GM10248 (cell line): ENCODE measurements around the gene CRBN.

Experiments
- CTCF ChIA-PET: fragments of 300-600 bp; sonication (Branson Sonifier 250); formaldehyde crosslinking; extraction: SDS; loops from one replicate; lab custom pipeline; 2021; ENCODE audit warnings: antibody characterized with exemption; lab: Yijun Ruan, JAX
- POLR2A ChIA-PET: fragments of 350-650 bp; sonication (Branson Sonifier 250); formaldehyde crosslinking; extraction: SDS; loops from one replicate; lab custom pipeline; 2020; ENCODE audit warnings: antibody characterized with exemption; lab: Yijun Ruan, JAX
- DNase-seq: peaks from one replicate; pipeline ENCODE4 v3.0.0; 2012; ENCODE audit errors: extremely low spot score
- TF ChIP-seq, protein P1 (sequence below): IDR thresholded peaks from 2 replicates; pipeline ENCODE4 v1.5.1; 2012; ENCODE audit warnings: mild to moderate bottlenecking, low read depth; ENCODE audit errors: extremely low read depth, missing control alignments, control extremely low read depth

Gene CRBN

DNA sequence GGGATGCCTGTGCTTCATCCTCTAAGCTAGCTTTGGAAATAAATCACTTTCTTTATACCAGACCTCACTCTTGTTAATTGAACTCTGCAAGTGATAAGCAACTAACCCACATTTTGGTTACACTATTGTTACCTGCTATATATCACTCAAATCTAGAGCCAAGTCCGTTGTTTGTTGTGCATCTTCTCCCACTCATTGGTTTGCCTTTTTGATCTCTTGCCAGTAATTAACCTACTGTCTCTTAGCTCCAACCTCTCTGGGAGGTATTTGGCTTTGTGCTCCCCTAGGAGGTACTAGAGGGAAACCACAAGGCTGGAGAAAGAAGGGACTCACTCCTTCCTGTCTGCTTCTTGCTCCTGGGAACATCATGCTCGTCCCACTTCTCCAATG is 12.8 kb upstream of the CRBN start:
- ChIA-PET CTCF (interaction anchor here (1.2 to 4.4 kb wide), 3 partner anchors 9 to 1098 kb away, joined by 3 to 28 read pairs (median 7); no protein-coding TSS in a partner anchor), POLR2A (no interaction called here)
- TF ChIP-seq, protein P1, sequence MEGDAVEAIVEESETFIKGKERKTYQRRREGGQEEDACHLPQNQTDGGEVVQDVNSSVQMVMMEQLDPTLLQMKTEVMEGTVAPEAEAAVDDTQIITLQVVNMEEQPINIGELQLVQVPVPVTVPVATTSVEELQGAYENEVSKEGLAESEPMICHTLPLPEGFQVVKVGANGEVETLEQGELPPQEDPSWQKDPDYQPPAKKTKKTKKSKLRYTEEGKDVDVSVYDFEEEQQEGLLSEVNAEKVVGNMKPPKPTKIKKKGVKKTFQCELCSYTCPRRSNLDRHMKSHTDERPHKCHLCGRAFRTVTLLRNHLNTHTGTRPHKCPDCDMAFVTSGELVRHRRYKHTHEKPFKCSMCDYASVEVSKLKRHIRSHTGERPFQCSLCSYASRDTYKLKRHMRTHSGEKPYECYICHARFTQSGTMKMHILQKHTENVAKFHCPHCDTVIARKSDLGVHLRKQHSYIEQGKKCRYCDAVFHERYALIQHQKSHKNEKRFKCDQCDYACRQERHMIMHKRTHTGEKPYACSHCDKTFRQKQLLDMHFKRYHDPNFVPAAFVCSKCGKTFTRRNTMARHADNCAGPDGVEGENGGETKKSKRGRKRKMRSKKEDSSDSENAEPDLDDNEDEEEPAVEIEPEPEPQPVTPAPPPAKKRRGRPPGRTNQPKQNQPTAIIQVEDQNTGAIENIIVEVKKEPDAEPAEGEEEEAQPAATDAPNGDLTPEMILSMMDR: no peak
- DNase-seq: no peak

DNA sequence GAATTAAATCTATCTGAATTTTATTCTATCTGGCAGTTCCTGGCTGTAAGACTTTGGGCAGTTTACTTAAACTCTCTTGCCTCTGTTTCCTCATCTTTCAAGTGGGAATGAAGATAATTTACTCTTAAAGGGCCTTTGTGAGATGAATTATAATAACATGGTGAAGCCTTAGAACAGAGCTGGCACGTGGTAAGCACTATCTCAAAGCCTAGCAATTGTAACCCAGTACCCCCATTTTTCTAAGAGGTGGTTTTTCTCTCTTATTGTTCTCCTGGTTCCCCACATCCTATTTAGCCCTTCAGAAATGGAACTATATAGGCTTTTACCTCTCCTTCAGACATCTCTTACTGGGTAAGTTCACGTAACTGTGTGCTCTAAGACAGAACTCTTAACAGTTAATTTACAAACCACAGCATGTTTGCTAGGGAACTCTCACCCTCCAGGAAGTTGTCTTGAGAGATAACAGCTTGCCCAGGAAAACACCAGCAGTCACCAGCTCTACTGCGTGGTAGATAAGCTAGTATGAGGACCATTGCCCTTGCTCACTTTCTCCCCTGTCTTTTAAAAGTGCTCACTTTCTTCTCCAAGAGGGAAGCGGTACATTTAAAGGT is 12.3 kb upstream of the CRBN start:
- no peak for DNase-seq
- ChIA-PET POLR2A (no interaction called here), CTCF (interaction anchor here (4.4 kb wide), 1 partner anchor 9 kb away, joined by 28 read pairs; no protein-coding TSS in a partner anchor)
- TF ChIP-seq, protein P1: no peak

DNA sequence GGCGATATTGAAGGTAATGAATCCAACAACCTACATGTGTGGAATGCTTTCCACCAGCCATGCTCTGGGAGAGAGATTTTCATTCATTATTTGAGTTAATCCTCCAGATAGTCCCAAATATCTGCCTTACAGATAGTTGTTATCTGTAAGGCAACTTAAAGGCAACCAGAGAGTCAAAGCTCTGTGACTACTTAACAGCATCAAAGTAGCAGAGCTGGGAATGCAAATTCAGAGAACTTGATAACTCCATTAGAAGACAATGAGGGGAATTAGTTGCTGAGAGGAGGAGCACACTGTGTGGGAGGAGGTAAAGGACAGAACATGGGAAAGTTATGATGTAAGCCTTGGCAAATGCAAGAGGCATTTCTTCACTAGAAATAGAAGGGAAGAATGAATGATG is 10.5 kb upstream of the CRBN start:
- ChIA-PET POLR2A (no interaction called here), CTCF (interaction anchor here (1.0 to 4.4 kb wide), 4 partner anchors 9 to 808 kb away, joined by 3 to 28 read pairs (median 4); partner anchors contain the start of gene CRBN)
- TF ChIP-seq, protein P1: no peak

DNA sequence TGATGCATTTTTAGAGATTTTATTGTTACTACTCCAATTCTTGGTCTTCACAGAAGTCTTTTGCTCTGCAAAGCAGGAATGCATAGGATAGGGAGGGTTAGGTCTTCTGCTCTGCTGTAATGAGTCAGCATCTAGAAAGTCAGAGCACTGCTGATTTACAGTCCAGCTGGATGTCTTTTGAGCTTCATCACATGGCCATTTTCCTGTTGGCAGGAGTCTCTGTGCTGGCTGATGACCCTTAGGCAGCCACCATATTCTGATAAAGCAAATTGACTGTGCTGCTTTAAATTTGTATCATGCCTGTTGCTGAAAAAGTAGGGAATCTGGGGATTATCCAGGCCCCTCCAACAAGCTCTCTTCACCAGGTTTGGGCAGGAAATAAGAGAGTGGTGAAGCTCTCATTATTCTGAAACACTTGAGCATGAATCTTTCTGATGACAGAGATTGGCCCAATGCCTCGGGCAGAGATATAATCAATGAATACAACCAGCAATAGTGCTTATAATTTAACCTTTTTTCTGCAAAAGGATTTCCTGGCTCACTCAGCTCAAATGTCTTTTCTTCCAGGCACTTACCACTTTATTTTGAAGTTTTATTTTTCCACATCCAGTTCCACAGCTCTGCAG is 9.7 kb upstream of the CRBN start:
- DNase-seq: no peak
- CTCF ChIA-PET: interaction anchor here (1.2 to 4.4 kb wide), 3 partner anchors 8 to 12 kb away, joined by 4 to 28 read pairs (median 4); partner anchors contain the start of gene CRBN
- TF ChIP-seq, protein P1: no peak
- POLR2A ChIA-PET: no interaction called here

More for the DNA sequence above, 10.5 kb upstream of the CRBN start:
- DNase-seq: no peak

DNA sequence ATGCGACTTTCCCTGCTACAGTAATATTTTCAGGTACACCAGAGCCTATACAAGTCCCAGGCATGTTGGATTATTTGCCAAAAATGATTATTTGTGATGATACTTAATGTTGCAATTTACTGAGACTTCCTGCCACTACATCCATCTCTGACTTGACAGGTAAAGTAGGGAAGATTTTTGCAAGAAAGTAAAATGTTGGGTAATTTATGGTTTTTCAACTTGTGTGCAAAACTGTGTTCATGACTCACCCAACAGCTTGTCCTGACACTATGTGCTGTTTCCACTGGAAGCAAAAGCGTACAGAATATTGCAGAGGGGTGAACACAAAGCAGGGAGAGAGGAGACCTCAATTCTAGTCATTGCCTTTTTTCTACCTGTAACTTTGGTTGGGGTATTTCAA is 5.4 kb upstream of the CRBN start:
- no peak for DNase-seq
- CTCF ChIA-PET: no interaction called here
- POLR2A ChIA-PET: no interaction called here
- TF ChIP-seq, protein P1: no peak

DNA sequence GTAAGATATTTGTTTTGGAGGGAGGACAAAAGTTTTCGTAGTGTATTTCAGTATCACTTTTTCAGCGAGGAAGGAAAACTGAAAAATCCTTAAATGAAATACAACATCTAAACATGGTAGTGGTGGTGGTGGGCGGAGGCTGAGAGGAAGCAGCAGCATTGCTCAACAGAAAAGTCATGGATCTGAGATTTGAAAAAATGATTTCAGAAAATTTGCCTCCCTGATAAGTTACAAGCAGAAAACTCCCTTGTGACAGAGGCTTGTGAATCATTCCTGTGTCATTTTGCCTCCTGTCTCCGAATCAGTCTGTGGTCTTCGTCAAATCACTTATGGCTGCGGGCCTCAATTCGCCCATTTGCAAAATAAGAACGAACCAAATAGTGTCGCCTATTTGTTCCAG is 965 bp upstream of the CRBN start:
- ChIA-PET CTCF (interaction anchor here (0.7 kb wide), 1 partner anchor 20 kb away, joined by 3 read pairs; no protein-coding TSS in a partner anchor), POLR2A (no interaction called here)
- TF ChIP-seq, protein P1: no peak
- DNase-seq: no peak
